Liver (tissue), 9 donors: ENCODE results near the gene GGCX. TPM values are rescaled to one million over a fixed set of nuclear protein-coding genes. Genes with fewer than 3 reads are reported as not detected.
A peak's percentile ranks its signal among the peaks of the same experiment; 100 is the strongest.

Experiments used
- DNase-seq: peaks from one replicate; pipeline ENCODE4 v3.0.0-alpha.2; 2017; ENCODE audit warnings: low spot score
- H3K27ac ChIP-seq, 2 donors: one replicate each; pipeline ENCODE4 v1.7.0; 2013; ENCODE audit warnings: inconsistent platforms in 2 of 2, low read length in 2 of 2, control low read depth in 1 of 2, low read depth in 1 of 2, mild to moderate bottlenecking in 1 of 2
- H3K27me3 ChIP-seq, 4 donors: one replicate each; pipeline versions ENCODE4 v1.6.1 to v1.7.0; 2013; ENCODE audit warnings: low read length in 3 of 4, inconsistent platforms in 1 of 4, mild to moderate bottlenecking in 1 of 4, moderate library complexity in 1 of 4; ENCODE audit not compliant: control insufficient read depth in 4 of 4, insufficient read depth in 4 of 4
- H3K36me3 ChIP-seq, 4 donors: one replicate each; pipeline versions ENCODE4 v1.6.1 to v1.7.0; 2013; ENCODE audit warnings: low read length in 3 of 4, mild to moderate bottlenecking in 3 of 4, low read depth in 1 of 4, moderate library complexity in 1 of 4; ENCODE audit not compliant: control insufficient read depth in 4 of 4, insufficient read depth in 3 of 4
- H3K4me1 ChIP-seq, 4 donors: one replicate each; pipeline versions ENCODE4 v1.6.1 to v1.7.0; 2013; ENCODE audit warnings: low read length in 3 of 4, mild to moderate bottlenecking in 3 of 4, moderate library complexity in 1 of 4; ENCODE audit not compliant: control insufficient read depth in 4 of 4, insufficient read depth in 4 of 4
- H3K4me3 ChIP-seq, 3 donors: one replicate each; pipeline versions ENCODE4 v1.6.1 to v1.7.0; 2013; ENCODE audit warnings: low read length in 3 of 3, control low read depth in 1 of 3, low read depth in 1 of 3, mild to moderate bottlenecking in 1 of 3
- H3K9ac ChIP-seq, 2 donors: one replicate each; pipeline ENCODE4 v1.7.0; 2013; ENCODE audit warnings: low read length in 2 of 2, mild to moderate bottlenecking in 2 of 2, moderate library complexity in 2 of 2, control low read depth in 1 of 2, low read depth in 1 of 2
- H3K9me3 ChIP-seq, 4 donors: one replicate each; pipeline versions ENCODE4 v1.6.1 to v1.7.0; 2013; ENCODE audit warnings: low read length in 3 of 4; ENCODE audit not compliant: control insufficient read depth in 4 of 4
- ATF3 ChIP-seq: IDR thresholded peaks from 2 replicates; pipeline ENCODE4 v1.6.1; 2016; ENCODE audit warnings: antibody characterized with exemption
- EGR1 ChIP-seq, 2 donors: IDR thresholded peaks; 2 replicates each; pipeline ENCODE4 v1.6.1; 2016 to 2018; ENCODE audit warnings: antibody characterized with exemption in 2 of 2, low read depth in 2 of 2
- FOXA1 ChIP-seq: IDR thresholded peaks from 2 replicates; pipeline ENCODE4 v1.6.1; 2016; ENCODE audit warnings: antibody characterized with exemption
- FOXA2 ChIP-seq: IDR thresholded peaks from 2 replicates; pipeline ENCODE4 v1.6.1; 2016; ENCODE audit warnings: antibody characterized with exemption
- GABPA ChIP-seq, 2 donors: IDR thresholded peaks in 1 of 2; conservative IDR thresholded peaks in 1 of 2; 2 replicates each; pipeline ENCODE4 v1.6.1; 2016; ENCODE audit warnings: antibody characterized with exemption in 2 of 2, mild to moderate bottlenecking in 1 of 2, moderate library complexity in 1 of 2
- HNF4A ChIP-seq, 2 donors: conservative IDR thresholded peaks; 2 replicates each; pipeline ENCODE4 v1.6.1; 2016; ENCODE audit warnings: antibody characterized with exemption in 2 of 2, mild to moderate bottlenecking in 2 of 2
- HNF4G ChIP-seq: IDR thresholded peaks from 2 replicates; pipeline ENCODE4 v1.6.1; 2016; ENCODE audit warnings: antibody characterized with exemption
- JUND ChIP-seq, 2 donors: IDR thresholded peaks; 2 replicates each; pipeline ENCODE4 v1.6.1; 2016; ENCODE audit warnings: antibody characterized with exemption in 2 of 2
- NR2F2 ChIP-seq: IDR thresholded peaks from 2 replicates; pipeline ENCODE4 v1.6.1; 2016; ENCODE audit warnings: antibody characterized with exemption
- RAD21 ChIP-seq, 2 donors: IDR thresholded peaks; 2 replicates each; pipeline ENCODE4 v1.6.1; 2016; ENCODE audit warnings: antibody characterized with exemption in 2 of 2, mild to moderate bottlenecking in 2 of 2
- RXRA ChIP-seq, 2 donors: IDR thresholded peaks; 2 replicates each; pipeline ENCODE4 v1.6.1; 2017 to 2018; ENCODE audit warnings: antibody characterized with exemption in 2 of 2, mild to moderate bottlenecking in 1 of 2
- SP1 ChIP-seq: IDR thresholded peaks from 2 replicates; pipeline ENCODE4 v1.6.1; 2018; ENCODE audit warnings: antibody characterized with exemption, mild to moderate bottlenecking
- TAF1 ChIP-seq: conservative IDR thresholded peaks from 2 replicates; pipeline ENCODE4 v1.6.1; 2016; ENCODE audit warnings: antibody characterized with exemption, mild to moderate bottlenecking
- YY1 ChIP-seq: IDR thresholded peaks from 2 replicates; pipeline ENCODE4 v1.6.1; 2016; ENCODE audit warnings: antibody characterized with exemption, mild to moderate bottlenecking
- ZBTB33 ChIP-seq: IDR thresholded peaks from 2 replicates; pipeline ENCODE4 v1.6.1; 2016; ENCODE audit warnings: antibody characterized with exemption
- WGBS: extraction: QIAGEN DNeasy Blood & Tissue Kit; methylation state at CpG from one replicate; pipeline ENCODE4 v1.1.7; 2013; 5-methylcytosine and 5-hydroxymethylcytosine counted together
- polyA plus RNA-seq, 2 donors: library from polyadenylated mRNA; stranded (reverse) in 1 of 2; unstranded in 1 of 2; fragments of 200-250 nt in 1 of 2; fragments of >200 nt in 1 of 2; fragmentation: Nextera tagmentation in 1 of 2; extraction: Ambion mirVana in 1 of 2; gene quantifications; one replicate each; pipeline versions ENCODE4 v1.2.1 to v1.2.3, GENCODE V29; 2013 to 2015
- total RNA-seq, 2 donors: library from RNA; depleted of rRNA; stranded (reverse); fragments of >200 nt; gene quantifications; one replicate each; pipeline ENCODE4 v1.2.3, GENCODE V29; 2014
- TF ChIP-seq, protein P1 (sequence below): IDR thresholded peaks from 2 replicates; pipeline ENCODE4 v1.6.1; 2016; ENCODE audit warnings: antibody characterized with exemption
- TF ChIP-seq, protein P2 (sequence below): fragments of 150-350 bp; IDR thresholded peaks from 2 replicates; pipeline ENCODE4 v1.5.1; 2017; ENCODE audit warnings: improper control_type of control experiment, low read depth, low read length; ENCODE audit not compliant: missing input control
- TF ChIP-seq, protein P3 (sequence below): IDR thresholded peaks from 2 replicates; pipeline ENCODE4 v1.6.1; 2016; ENCODE audit warnings: antibody characterized with exemption, mild to moderate bottlenecking
- donor health status: healthy.
- donor health status: healthy.
- donor health status: healthy.
- donor health status: healthy.
- donor health status: healthy.

The GGCX gene
- total and polyA plus RNA-seq, 4 donors, result 67.3 to 189 (median 90.4) TPM

DNA sequence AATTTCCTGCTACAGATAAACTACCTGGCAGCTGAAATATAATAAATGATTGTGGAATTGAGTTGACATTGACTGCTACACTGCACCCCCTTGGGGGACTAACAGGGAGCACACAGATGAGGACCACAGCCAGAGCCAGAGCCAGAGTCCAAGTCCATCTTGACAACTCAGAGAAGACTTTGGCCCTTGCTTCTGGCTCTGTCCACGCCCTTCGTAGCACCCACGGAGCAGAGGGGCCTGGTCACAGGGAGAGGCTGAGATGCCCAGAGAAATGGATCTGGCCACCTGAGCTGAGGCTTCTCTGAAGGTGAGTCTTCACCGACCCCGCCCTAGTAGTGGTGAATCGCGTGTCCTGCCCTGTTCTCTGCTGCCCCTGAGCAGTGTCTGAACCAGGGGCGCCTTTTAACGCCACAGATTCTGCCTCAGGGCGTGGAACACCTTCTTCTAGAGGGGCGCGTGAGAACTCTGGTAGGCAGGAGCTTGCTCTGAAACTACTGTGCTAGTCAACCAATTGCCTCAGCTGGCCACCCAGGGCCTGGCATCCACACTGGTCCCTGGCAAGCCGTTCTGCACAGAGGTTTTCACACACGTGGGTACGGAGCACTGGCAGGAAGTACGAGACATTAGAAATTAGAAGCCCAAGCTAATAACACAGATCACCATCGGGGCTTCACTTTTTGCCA, 58.0 kb downstream of the GGCX start:
- H3K36me3 ChIP-seq, result no peaks in the 10 kb centered on the region
- no peak overlapping the region for H3K4me3 ChIP-seq
- TF ChIP-seq, protein P1, sequence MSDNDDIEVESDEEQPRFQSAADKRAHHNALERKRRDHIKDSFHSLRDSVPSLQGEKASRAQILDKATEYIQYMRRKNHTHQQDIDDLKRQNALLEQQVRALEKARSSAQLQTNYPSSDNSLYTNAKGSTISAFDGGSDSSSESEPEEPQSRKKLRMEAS, result peak; percentile 13
- TF ChIP-seq, protein P2, sequence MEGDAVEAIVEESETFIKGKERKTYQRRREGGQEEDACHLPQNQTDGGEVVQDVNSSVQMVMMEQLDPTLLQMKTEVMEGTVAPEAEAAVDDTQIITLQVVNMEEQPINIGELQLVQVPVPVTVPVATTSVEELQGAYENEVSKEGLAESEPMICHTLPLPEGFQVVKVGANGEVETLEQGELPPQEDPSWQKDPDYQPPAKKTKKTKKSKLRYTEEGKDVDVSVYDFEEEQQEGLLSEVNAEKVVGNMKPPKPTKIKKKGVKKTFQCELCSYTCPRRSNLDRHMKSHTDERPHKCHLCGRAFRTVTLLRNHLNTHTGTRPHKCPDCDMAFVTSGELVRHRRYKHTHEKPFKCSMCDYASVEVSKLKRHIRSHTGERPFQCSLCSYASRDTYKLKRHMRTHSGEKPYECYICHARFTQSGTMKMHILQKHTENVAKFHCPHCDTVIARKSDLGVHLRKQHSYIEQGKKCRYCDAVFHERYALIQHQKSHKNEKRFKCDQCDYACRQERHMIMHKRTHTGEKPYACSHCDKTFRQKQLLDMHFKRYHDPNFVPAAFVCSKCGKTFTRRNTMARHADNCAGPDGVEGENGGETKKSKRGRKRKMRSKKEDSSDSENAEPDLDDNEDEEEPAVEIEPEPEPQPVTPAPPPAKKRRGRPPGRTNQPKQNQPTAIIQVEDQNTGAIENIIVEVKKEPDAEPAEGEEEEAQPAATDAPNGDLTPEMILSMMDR, result peak; percentile 29
- TF ChIP-seq TAF1 (no peak), RXRA (IDR thresholded peaks at IDR 0.05) (peak in 1 of 2 donors; percentile 59), NR2F2 (no peak), FOXA1 (no peak), ZBTB33 (peak; percentile 26), HNF4G (peak; percentile 53), ATF3 (no peak), RAD21 (IDR thresholded peaks at IDR 0.05) (peak; percentile 58 to 70), FOXA2 (no peak), SP1 (peak; percentile 56), GABPA (IDR thresholded peaks at IDR 0.05 in 1 of 2, conservative IDR thresholded peaks at IDR 0.05 in 1 of 2) (no peak), EGR1 (IDR thresholded peaks at IDR 0.05; ENCODE audit: low read depth in 2 of 2) (no peak), JUND (IDR thresholded peaks at IDR 0.05) (no peak), YY1 (no peak), HNF4A (conservative IDR thresholded peaks at IDR 0.05) (peak; percentile 88 to 92)
- TF ChIP-seq, protein P3, sequence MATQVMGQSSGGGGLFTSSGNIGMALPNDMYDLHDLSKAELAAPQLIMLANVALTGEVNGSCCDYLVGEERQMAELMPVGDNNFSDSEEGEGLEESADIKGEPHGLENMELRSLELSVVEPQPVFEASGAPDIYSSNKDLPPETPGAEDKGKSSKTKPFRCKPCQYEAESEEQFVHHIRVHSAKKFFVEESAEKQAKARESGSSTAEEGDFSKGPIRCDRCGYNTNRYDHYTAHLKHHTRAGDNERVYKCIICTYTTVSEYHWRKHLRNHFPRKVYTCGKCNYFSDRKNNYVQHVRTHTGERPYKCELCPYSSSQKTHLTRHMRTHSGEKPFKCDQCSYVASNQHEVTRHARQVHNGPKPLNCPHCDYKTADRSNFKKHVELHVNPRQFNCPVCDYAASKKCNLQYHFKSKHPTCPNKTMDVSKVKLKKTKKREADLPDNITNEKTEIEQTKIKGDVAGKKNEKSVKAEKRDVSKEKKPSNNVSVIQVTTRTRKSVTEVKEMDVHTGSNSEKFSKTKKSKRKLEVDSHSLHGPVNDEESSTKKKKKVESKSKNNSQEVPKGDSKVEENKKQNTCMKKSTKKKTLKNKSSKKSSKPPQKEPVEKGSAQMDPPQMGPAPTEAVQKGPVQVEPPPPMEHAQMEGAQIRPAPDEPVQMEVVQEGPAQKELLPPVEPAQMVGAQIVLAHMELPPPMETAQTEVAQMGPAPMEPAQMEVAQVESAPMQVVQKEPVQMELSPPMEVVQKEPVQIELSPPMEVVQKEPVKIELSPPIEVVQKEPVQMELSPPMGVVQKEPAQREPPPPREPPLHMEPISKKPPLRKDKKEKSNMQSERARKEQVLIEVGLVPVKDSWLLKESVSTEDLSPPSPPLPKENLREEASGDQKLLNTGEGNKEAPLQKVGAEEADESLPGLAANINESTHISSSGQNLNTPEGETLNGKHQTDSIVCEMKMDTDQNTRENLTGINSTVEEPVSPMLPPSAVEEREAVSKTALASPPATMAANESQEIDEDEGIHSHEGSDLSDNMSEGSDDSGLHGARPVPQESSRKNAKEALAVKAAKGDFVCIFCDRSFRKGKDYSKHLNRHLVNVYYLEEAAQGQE, result no peak
- no peak for DNase-seq
- H3K9ac ChIP-seq, result no peak overlapping the region
- H3K9me3 ChIP-seq, result no peaks in the 10 kb centered on the region
- H3K27ac ChIP-seq, result no peak overlapping the region
- peaks cover 0 to 16% (median 10%) of the 10 kb centered on the region in 4 donors for H3K4me1 ChIP-seq
- WGBS, result 80% methylated on average over 17 of the region's 17 CpGs
- H3K27me3 ChIP-seq, result no peaks in the 10 kb centered on the region
